NCI-H460 (cell line): ENCODE data around the gene USF3. TPM values are rescaled to one million over a fixed set of nuclear protein-coding genes. Genes with fewer than 3 reads are reported as not detected.
"Not testable (repeated sequence)": the region's sequence is repeated elsewhere in the genome, so short reads cannot be mapped to it uniquely, and the experiment has no call there.

ENCODE experiments used
- DNase-seq: peaks from one replicate; pipeline ENCODE4 v3.0.0-alpha.2; 2016; ENCODE audit warnings: low read depth; ENCODE audit errors: extremely low read depth
- total RNA-seq: library from RNA; depleted of rRNA; stranded (reverse); fragments of >200 nt; shearing (Covaris generic); gene quantifications from 2 replicates; pipeline ENCODE4 v1.2.3, GENCODE V29; 2014

Gene USF3
- total RNA-seq, 1 experiment from 2014 or later = 7.9 TPM

GRCh38 chr3:113654851-113655250 lies 41.6 kb downstream of the USF3 start:
- DNase-seq = no peak

GRCh38 chr3:113654310-113654709 lies 42.1 kb downstream of the USF3 start:
- no peak for DNase-seq

DNA sequence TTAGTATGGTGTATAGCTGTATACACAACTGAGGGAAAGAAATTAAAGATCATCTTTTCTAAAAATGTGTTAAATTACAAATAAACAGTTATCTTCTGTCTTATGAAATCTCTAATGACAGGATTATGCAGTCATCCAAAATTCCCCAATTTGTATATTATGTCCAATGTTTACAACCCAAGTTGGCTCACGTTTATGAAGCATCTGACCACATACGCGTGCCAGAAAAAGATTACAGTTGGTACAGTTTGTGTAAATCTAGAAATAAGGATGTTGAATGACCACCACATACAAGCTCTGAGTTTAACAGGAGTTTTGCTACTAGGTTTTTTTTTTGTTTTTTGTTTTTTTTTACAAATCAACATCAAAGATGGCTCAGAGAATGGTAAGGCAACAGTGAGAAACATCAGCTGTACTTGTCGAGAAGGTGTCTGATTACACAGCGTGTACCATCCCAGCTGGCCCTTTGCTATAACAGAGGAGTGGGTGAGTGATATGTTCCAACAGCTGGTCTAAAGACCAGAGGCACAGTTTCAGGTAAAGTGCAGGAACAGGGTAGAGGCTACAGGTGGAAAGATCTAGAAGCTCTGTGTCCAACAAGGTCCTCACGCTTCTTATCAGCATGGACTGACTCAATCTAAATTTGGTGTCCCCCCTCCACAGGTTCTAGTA lies 47.1 kb downstream of the USF3 start:
- DNase-seq = no peak

DNA sequence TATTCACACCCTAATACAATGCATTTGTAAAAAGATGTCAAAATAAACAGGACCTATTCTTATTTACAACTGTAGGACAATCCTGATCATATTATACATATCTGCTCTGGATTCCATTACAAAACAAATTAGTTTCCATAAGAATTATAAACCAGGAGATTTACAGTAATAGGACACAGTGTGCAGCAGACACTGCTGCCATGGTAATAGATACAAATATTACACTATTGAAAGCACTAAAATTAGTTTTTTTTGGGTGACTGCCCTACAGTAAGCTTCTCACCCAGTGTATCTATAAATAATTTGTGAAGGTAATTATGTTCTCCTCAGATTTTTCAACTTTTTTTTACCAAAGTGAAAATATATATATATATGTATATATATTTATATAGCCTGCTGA lies 47.9 kb downstream of the USF3 start:
- DNase-seq = no peak

GRCh38 chr3:113643583-113643982 lies 52.9 kb downstream of the USF3 start:
- DNase-seq = no peak

- DNase-seq = no peak
Observed at GRCh38 chr3:113638910-113639309, 57.5 kb downstream of the USF3 start.

DNA sequence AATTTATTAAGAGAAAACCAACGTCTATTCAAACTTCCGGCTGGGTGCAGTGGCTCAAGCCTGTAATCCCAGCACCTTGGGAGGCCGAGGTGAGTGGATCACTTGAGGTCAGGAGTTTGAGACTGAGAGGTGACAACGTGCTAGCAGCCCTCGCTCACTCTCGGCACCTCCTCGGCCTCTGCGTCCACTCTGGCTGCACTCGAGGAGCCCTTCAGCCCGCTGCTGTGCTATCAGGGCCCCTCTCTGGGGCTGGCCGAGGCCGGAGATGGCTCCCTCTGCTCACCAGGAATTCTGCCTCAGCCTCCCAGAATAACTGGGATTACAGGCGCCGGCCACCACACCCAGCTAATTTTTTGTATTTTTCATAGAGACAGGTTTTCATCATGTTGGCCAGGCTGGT lies 58.7 kb downstream of the USF3 start:
- DNase-seq = no peak

GRCh38 chr3:113636034-113636433 lies 60.4 kb downstream of the USF3 start:
- DNase-seq = not testable (repeated sequence)

GRCh38 chr3:113634782-113635474 lies 61.5 kb downstream of the USF3 start:
- no peak for DNase-seq

GRCh38 chr3:113631573-113631972 lies 64.9 kb downstream of the USF3 start:
- no peak for DNase-seq

GRCh38 chr3:113630956-113631542 lies 65.4 kb downstream of the USF3 start:
- DNase-seq = no peak

GRCh38 chr3:113629584-113630421 lies 66.6 kb downstream of the USF3 start:
- no peak for DNase-seq

DNA sequence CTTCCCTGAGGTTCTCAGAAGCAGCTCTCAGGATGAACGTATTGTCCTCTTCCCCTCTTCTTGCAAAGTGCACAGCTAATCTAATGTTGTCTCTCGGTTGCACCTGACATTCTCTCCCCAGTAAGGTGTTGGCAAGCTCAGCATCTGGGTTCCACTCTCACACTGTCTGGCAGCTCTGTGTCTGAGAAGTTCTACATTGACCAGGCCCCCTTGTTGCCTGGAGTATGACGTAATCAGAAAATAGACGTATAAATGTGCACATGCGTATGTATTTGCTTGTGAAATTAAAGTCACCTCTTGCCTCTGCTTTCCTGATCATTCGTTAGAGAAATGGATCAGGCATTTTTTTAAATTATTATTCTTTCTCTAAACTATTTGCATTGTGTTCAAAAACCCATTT lies 67.7 kb downstream of the USF3 start:
- DNase-seq = no peak

- DNase-seq = no peak
Observed at GRCh38 chr3:113628316-113628715, 68.1 kb downstream of the USF3 start.

GRCh38 chr3:113626503-113627371 lies 69.7 kb downstream of the USF3 start:
- DNase-seq = peak; percentile 54

GRCh38 chr3:113625834-113626233 lies 70.6 kb downstream of the USF3 start:
- no peak for DNase-seq

DNA sequence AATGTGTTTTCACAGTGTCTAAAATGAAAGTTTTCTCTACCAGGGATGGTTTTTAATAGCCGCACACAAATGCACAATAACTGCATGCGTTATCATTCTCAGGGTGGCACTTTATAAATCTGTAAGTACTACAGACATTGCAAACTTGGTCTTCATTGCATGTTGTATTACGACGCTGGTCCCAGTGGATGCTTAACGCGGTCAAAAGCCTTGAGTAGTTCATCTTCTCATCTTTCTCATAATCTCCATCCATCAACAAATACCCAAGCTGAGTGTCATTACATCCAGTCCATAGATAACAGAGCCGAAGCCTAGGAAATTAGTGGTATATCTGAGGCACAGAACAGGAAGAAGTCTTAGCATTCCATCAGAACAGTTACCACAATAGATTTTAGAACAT lies 72.6 kb downstream of the USF3 start:
- DNase-seq = no peak

- DNase-seq = no peak
Observed at GRCh38 chr3:113623324-113623723, 73.1 kb downstream of the USF3 start.

DNA sequence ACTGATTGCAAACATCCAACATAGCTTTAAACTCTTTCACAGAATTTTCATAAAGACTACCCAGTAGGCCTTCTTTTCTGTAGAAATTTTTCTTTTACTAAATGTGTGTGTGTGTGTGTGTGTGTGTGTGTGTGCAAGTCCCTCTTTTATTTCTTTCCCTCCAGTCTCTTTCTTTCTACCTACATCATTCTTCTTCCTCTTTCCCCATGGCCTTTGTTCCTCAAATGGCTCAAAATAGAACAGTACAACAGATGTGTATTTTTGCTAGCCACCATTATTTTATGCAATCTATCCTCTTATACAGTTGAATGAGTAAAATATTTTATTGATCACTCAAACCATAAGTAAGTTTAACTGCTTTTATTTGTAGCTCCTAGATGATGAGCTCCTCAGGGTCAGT lies 76.4 kb downstream of the USF3 start:
- no peak for DNase-seq

GRCh38 chr3:113617726-113618125 lies 78.7 kb downstream of the USF3 start:
- DNase-seq = no peak
